Calu3 (cell line): ENCODE data around the gene RPLP2. TPM values are rescaled to one million over a fixed set of nuclear protein-coding genes. Genes with fewer than 3 reads are reported as not detected.

Source experiments
- BruUV-seq: library from RNA; stranded (reverse); fragments of 400-500 nt; replicated peaks from 2 replicates; lab custom pipeline; 2021; lab: Mats Ljungman, UMichigan
- CTCF ChIA-PET: fragments of 300-600 bp; sonication (Branson Sonifier 250); formaldehyde crosslinking; loops from one replicate; lab custom pipeline; 2022; ENCODE audit warnings: antibody characterized with exemption; lab: Charles Lee
- DNase-seq: peaks from one replicate; pipeline ENCODE4 v3.0.0; 2022
- H3K27ac Mint-ChIP-seq: one replicate; pipeline ENCODE4 v1.8.0; 2022; ENCODE audit warnings: mixed read lengths; ENCODE audit not compliant: unreplicated experiment
- H3K27me3 Mint-ChIP-seq: one replicate; pipeline ENCODE4 v1.8.0; 2022; ENCODE audit warnings: mixed read lengths; ENCODE audit not compliant: unreplicated experiment
- H3K36me3 Mint-ChIP-seq: one replicate; pipeline ENCODE4 v1.8.0; 2022; ENCODE audit warnings: mild to moderate bottlenecking, moderate library complexity, mixed read lengths; ENCODE audit not compliant: insufficient read depth, unreplicated experiment
- H3K4me1 Mint-ChIP-seq: one replicate; pipeline ENCODE4 v1.8.0; 2022; ENCODE audit warnings: mild to moderate bottlenecking, low read depth, mixed read lengths; ENCODE audit not compliant: unreplicated experiment
- H3K4me3 Mint-ChIP-seq: one replicate; pipeline ENCODE4 v1.8.0; 2022; ENCODE audit warnings: mild to moderate bottlenecking, low read depth, moderate library complexity, mixed read lengths; ENCODE audit not compliant: unreplicated experiment
- H3K9me3 Mint-ChIP-seq: one replicate; pipeline ENCODE4 v1.8.0; 2022; ENCODE audit warnings: low read depth, mixed read lengths; ENCODE audit not compliant: unreplicated experiment
- intact Hi-C: fragments of 100-400 bp; cut with micrococcal nuclease; formaldehyde crosslinking; loops from one replicate; pipeline ENCODE4 v1.10.0; 2022; ENCODE audit not compliant: unreplicated experiment
- total RNA-seq: library from RNA; stranded (reverse); gene quantifications from 2 replicates; pipeline ENCODE4 v1.2.3, GENCODE V29; 2022
- TF ChIP-seq, protein P1 (sequence below): fragments of 200-600 bp; IDR thresholded peaks from one replicate; pipeline ENCODE4 v1.8.0; 2022; ENCODE audit warnings: antibody characterized with exemption; ENCODE audit not compliant: unreplicated experiment

Gene RPLP2
- total RNA-seq, 1 experiment from 2014 or later = 1,381 TPM

- no peak for DNase-seq
- H3K4me3 Mint-ChIP-seq = peak overlapping the region; percentile 96
- no peaks in the 10 kb centered on the region for H3K9me3 Mint-ChIP-seq
- TF ChIP-seq, protein P1, sequence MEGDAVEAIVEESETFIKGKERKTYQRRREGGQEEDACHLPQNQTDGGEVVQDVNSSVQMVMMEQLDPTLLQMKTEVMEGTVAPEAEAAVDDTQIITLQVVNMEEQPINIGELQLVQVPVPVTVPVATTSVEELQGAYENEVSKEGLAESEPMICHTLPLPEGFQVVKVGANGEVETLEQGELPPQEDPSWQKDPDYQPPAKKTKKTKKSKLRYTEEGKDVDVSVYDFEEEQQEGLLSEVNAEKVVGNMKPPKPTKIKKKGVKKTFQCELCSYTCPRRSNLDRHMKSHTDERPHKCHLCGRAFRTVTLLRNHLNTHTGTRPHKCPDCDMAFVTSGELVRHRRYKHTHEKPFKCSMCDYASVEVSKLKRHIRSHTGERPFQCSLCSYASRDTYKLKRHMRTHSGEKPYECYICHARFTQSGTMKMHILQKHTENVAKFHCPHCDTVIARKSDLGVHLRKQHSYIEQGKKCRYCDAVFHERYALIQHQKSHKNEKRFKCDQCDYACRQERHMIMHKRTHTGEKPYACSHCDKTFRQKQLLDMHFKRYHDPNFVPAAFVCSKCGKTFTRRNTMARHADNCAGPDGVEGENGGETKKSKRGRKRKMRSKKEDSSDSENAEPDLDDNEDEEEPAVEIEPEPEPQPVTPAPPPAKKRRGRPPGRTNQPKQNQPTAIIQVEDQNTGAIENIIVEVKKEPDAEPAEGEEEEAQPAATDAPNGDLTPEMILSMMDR = no peak
- CTCF ChIA-PET = interaction anchor here (1.0 kb wide), 1 partner anchor 19 kb away, joined by 4 read pairs; no protein-coding TSS in a partner anchor
- no peaks in the 10 kb centered on the region for H3K27me3 Mint-ChIP-seq
- peaks cover 61% of the 10 kb centered on the region for H3K36me3 Mint-ChIP-seq
- H3K4me1 Mint-ChIP-seq = peaks cover 13% of the 10 kb centered on the region
- no TSS peak for BruUV-seq
- peak overlapping the region; percentile 75 for H3K27ac Mint-ChIP-seq
- intact Hi-C loops = no loop called here
Measured at GRCh38 chr11:776263-776560, 33.6 kb upstream of the RPLP2 start.

DNA sequence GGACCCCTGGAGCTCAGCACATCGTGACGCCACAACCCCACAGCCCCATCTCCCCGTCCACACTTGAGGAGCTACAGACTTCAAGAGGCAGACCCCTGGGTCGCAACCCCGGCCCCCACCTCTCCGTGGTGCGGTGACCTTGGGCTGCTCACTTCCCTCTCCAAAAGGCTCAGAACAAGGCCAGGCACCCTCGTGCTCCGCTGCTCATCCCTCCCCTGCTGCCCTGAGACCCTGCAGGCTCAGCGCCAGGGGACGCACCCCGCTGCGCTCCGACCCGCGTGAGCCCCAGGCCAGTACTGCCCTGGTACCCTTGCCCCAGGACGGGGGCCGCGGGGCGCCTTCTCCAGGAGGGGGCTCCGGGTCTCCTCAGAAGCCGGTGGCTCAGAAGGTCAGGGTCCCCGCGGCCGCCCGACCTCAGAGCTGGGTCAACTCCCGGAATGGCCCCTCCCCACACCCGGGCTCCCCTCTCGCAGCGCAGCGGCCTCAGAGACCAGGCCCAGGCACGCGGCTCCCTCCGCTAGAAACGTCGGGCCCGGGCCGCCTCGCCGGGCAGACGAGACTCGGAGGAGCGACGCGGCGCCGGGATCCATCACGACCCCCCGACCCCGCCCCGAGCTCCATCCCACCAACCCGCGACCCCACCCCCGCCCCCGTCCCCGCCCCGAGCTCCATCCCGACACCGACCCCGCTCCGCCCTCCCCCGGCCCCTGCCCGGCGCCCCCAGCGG is 33.0 kb upstream of the RPLP2 start:
- CTCF ChIA-PET = interaction anchor here (0.7 to 1.0 kb wide), 2 partner anchors 13 to 19 kb away, joined by 3 to 4 read pairs; partner anchors contain the start of gene CEND1
- peak; percentile 50 for DNase-seq
- H3K4me3 Mint-ChIP-seq = peak overlapping the region; percentile 96
- H3K4me1 Mint-ChIP-seq = peaks cover 13% of the 10 kb centered on the region
- H3K27ac Mint-ChIP-seq = peak overlapping the region; percentile 75
- H3K27me3 Mint-ChIP-seq = no peaks in the 10 kb centered on the region
- no peaks in the 10 kb centered on the region for H3K9me3 Mint-ChIP-seq
- BruUV-seq = no TSS peak
- H3K36me3 Mint-ChIP-seq = peaks cover 58% of the 10 kb centered on the region
- TF ChIP-seq, protein P1 = no peak
- intact Hi-C loops = no loop called here

GRCh38 chr11:777288-778255 is 32.2 kb upstream of the RPLP2 start, which contains the start of gene GATD1:
GATD1 (minus strand) TSS chr11:777487; CDS start chr11:777462, 25 bp downstream.
- no TSS peak for BruUV-seq
- CTCF ChIA-PET = interaction anchor here (0.6 to 1.0 kb wide), 3 partner anchors 13 to 571 kb away, joined by 3 to 4 read pairs (median 4); partner anchors contain the start of genes BET1L and CEND1
- intact Hi-C loops = no loop called here
- Mint-ChIP-seq H3K4me3 (peak within 1 kb of the TSS; percentile 96), H3K4me1 (peaks cover 13% of the 10 kb centered on the region), H3K27me3 (no peaks in the 10 kb centered on the region), H3K27ac (peak within 1 kb of the TSS; percentile 75), H3K36me3 (peaks cover 58% of the 10 kb centered on the region), H3K9me3 (no peaks in the 10 kb centered on the region)
- DNase-seq = peak; percentile 97
- TF ChIP-seq, protein P1 = no peak
